Activated CD8-positive, alpha-beta memory T cell treated with anti-CD3 and anti-CD28 coated beads, Interleukin-2, amount 10 ng/mL, durations not matched to agents 7 days and 5 days (primary cell): Measurements from ENCODE around the gene MAD2L1. TPM values are rescaled to one million over a fixed set of nuclear protein-coding genes. Genes with fewer than 3 reads are reported as not detected.
"Not testable (repeated sequence)": the region's sequence is repeated elsewhere in the genome, so short reads cannot be mapped to it uniquely, and the experiment has no call there.

Experiments
- ATAC-seq: fragments of 150-1000 bp; cut with Tn5 transposase; one replicate; pipeline ENCODE4 v1.10.0; 2021; ENCODE audit warnings: moderate library complexity
- CTCF ChIA-PET: fragments of 350-600 bp; sonication (Branson Sonifier 250); formaldehyde crosslinking; loops from one replicate; lab custom pipeline; 2021; ENCODE audit warnings: antibody characterized with exemption; lab: Charles Lee
- DNase-seq: peaks from one replicate; pipeline ENCODE4 v3.0.0-alpha.2; 2020
- H3K27ac Mint-ChIP-seq: one replicate; pipeline ENCODE4 v1.8.0; 2021; ENCODE audit warnings: mild to moderate bottlenecking, mixed read lengths
- H3K27me3 Mint-ChIP-seq: one replicate; pipeline ENCODE4 v1.8.0; 2021; ENCODE audit warnings: mixed read lengths
- H3K36me3 Mint-ChIP-seq: one replicate; pipeline ENCODE4 v1.8.0; 2021; ENCODE audit warnings: mild to moderate bottlenecking, mixed read lengths
- H3K4me1 Mint-ChIP-seq: one replicate; pipeline ENCODE4 v1.8.0; 2021; ENCODE audit warnings: mixed read lengths
- H3K4me3 Mint-ChIP-seq: one replicate; pipeline ENCODE4 v1.8.0; 2021; ENCODE audit warnings: mild to moderate bottlenecking, moderate library complexity, mixed read lengths
- H3K9me3 Mint-ChIP-seq: one replicate; pipeline ENCODE4 v1.8.0; 2022; ENCODE audit warnings: low read depth, mixed read lengths
- total RNA-seq, 2 experiments: library from RNA; stranded (reverse); gene quantifications; one replicate each; pipeline ENCODE4 v1.2.3, GENCODE V29; 2021

The MAD2L1 gene
- total RNA-seq, 2 experiments from 2014 or later: 66.9 to 75.4 TPM

- Mint-ChIP-seq H3K27ac (no peak overlapping the region), H3K9me3 (no peaks in the 10 kb centered on the region), H3K4me1 (no peaks in the 10 kb centered on the region), H3K36me3 (no peaks in the 10 kb centered on the region), H3K27me3 (peaks cover 5% of the 10 kb centered on the region), H3K4me3 (no peak overlapping the region)
- ATAC-seq (no peak), DNase-seq (no peak)
- CTCF ChIA-PET: no interaction called here
Measured at GRCh38 chr4:120079839-120080520, 13.3 kb upstream of the MAD2L1 start.

DNA sequence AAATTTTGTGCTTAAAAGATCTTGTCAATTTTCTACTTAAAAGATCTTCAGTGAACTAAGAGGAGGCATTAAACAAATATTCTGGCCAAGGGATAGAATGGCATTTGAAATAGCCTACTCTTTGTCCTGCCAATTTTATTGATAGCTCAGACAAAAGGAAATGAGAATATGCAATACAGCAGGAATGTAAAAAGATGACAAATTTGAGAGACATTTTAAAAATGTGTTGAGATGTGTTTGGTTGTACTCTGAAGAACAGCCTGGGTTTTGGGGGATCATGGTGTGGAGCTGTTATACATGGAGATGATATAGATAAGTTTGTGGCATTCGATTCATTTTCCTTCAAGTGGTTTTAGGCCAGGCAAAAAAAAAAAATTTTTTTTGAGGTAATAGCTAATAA is 11.6 kb upstream of the MAD2L1 start:
- no peaks in the 10 kb centered on the region for H3K4me1 Mint-ChIP-seq
- H3K27ac Mint-ChIP-seq: no peak overlapping the region
- peaks cover 5% of the 10 kb centered on the region for H3K27me3 Mint-ChIP-seq
- CTCF ChIA-PET: no interaction called here
- DNase-seq: no peak
- no peak for ATAC-seq
- H3K36me3 Mint-ChIP-seq: no peaks in the 10 kb centered on the region
- no peak overlapping the region for H3K4me3 Mint-ChIP-seq
- no peaks in the 10 kb centered on the region for H3K9me3 Mint-ChIP-seq

DNA sequence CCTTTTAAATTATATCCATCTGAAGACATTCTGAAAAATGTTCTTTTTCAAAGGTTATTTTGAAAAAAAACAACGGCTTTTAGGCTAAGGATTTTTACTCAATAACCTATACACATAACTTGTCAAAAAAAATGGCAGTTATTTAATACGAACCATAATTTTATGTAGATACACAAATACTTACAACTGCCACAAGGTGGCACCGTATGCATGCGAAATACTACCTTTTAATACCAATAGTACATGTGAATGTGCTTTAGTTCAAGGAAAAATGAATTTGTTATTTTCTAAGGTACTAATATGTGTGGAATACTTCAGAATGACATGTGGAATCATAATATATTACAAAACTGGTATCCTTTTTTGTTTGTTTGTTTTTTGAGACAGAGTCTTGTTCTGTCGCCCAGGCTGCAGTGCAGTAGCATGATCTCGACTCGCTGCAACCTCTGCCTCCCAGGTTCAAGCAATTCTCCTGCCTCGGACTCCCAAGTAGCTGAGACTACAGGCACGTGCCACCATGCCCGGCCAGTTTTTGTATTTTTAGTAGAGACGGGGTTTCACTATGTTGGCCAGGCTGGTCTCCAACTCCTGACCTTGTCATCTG is 4.6 kb upstream of the MAD2L1 start:
- no peaks in the 10 kb centered on the region for H3K27me3 Mint-ChIP-seq
- peak; percentile 76 for DNase-seq
- CTCF ChIA-PET: interaction anchor here (1.2 kb wide), 1 partner anchor 14 kb away, joined by 4 read pairs; no protein-coding TSS in a partner anchor

GRCh38 chr4:120070196-120070595 is 3.5 kb upstream of the MAD2L1 start:
- no peak for DNase-seq
- H3K4me3 Mint-ChIP-seq: no peak overlapping the region
- H3K4me1 Mint-ChIP-seq: peaks cover 35% of the 10 kb centered on the region
- CTCF ChIA-PET: interaction anchor here (1.2 kb wide), 1 partner anchor 13 kb away, joined by 4 read pairs; no protein-coding TSS in a partner anchor
- H3K36me3 Mint-ChIP-seq: peaks cover 7% of the 10 kb centered on the region
- H3K27ac Mint-ChIP-seq: no peak overlapping the region
- H3K9me3 Mint-ChIP-seq: no peaks in the 10 kb centered on the region
- no peaks in the 10 kb centered on the region for H3K27me3 Mint-ChIP-seq
- no peak for ATAC-seq

More for the DNA sequence above, 4.6 kb upstream of the MAD2L1 start:
- Mint-ChIP-seq H3K27ac (no peak overlapping the region), H3K4me1 (peaks cover 30% of the 10 kb centered on the region), H3K36me3 (peaks cover 3% of the 10 kb centered on the region), H3K9me3 (no peaks in the 10 kb centered on the region), H3K4me3 (no peak overlapping the region)
- no peak for ATAC-seq

DNA sequence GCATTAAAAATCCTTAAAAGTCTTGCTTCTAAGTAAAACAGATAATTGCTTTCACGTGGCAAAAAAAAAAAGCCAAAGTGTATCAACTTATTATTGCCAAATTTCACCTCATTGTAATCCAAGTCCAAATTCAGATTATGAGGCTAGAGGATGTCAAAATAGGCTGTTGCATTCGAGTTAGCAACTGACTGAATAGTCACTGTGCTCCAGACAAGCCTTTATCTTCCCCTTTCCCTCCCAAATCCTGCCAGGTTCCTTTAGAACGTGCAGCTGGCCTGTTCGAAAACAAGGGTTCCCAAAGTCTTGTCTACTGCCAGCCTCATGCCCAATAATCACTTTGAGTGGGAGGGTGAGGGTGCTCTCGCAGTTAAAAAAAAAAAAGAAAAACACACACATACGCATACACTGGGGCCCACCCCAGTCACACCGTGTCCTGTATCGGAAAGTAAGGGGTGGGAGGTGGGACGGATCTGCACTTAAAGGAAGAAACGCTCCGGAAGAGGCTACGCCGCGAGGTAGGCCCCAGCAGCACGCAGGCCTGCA is 603 bp downstream of the MAD2L1 start:
- Mint-ChIP-seq H3K4me3 (peak overlapping the region; percentile 91), H3K36me3 (peaks cover 37% of the 10 kb centered on the region), H3K4me1 (peaks cover 65% of the 10 kb centered on the region), H3K27me3 (no peaks in the 10 kb centered on the region), H3K9me3 (no peaks in the 10 kb centered on the region), H3K27ac (peak overlapping the region; percentile 99)
- DNase-seq (peak; percentile 87), ATAC-seq (no peak)
- CTCF ChIA-PET: interaction anchor here (0.8 to 1.7 kb wide), 3 partner anchors 18 to 1126 kb away, joined by 3 to 11 read pairs (median 3); partner anchors contain the start of gene PDE5A

- Mint-ChIP-seq H3K27ac (peak overlapping the region; percentile 99), H3K27me3 (no peaks in the 10 kb centered on the region), H3K9me3 (no peaks in the 10 kb centered on the region), H3K4me1 (peaks cover 65% of the 10 kb centered on the region), H3K36me3 (peaks cover 45% of the 10 kb centered on the region), H3K4me3 (peak overlapping the region; percentile 91)
- DNase-seq (no peak), ATAC-seq (no peak)
- CTCF ChIA-PET: interaction anchor here (0.6 to 0.9 kb wide), 2 partner anchors 8 to 437 kb away, joined by 3 read pairs; no protein-coding TSS in a partner anchor
Measured at GRCh38 chr4:120064887-120065286, 1.8 kb downstream of the MAD2L1 start.

DNA sequence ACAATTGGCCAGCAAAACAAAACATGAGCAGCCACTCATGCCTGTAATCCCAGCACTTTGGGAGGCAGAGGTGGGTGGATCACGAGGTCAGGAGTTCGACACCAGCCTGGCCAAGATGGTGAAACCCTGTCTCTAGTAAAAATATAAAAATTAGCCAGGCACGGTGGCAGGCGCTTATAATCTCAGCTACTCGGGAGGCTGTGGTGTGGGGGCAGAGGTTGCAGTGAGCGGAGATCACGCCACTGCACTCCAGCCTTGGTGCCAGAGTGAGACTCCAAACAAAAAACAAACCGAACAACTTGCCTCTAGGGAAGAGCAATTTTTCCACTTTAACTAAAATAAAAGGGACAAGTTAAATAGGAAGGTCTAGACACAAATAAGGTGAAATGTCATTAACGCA is 2.9 kb downstream of the MAD2L1 start:
- not testable (repeated sequence) for H3K27me3 Mint-ChIP-seq, DNase-seq, H3K9me3 Mint-ChIP-seq, ATAC-seq
- Mint-ChIP-seq H3K27ac (peak overlapping the region; percentile 59), H3K4me3 (peak overlapping the region; percentile 16), H3K4me1 (peaks cover 61% of the 10 kb centered on the region), H3K36me3 (peaks cover 54% of the 10 kb centered on the region)
- CTCF ChIA-PET: interaction anchor here (1.7 kb wide), 1 partner anchor 13 kb away, joined by 4 read pairs; no protein-coding TSS in a partner anchor

DNA sequence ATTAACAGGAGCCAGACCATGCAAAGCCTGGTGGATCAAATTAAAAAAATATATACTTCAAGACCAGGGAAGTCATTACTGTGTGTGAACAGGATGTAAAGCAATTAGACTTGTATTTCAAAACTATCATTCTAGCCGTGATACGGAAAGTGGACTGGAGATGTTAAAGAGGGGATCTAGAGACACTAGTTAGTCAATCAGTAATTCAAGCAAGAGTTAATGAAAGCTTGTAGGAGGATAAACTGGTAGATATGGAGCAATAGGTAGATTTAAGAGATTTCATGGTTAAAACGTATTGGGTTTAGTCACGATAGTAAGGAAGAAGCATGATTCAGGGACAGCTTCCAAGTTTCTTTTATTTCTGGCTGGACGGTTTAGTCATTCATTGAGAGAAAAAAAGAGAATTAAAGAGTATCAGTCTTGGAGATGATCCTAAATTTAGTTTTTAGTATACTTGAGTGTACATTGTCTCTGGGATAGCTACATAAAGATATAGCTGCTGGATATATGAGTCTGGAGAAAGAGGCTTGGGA is 3.9 kb downstream of the MAD2L1 start:
- H3K4me1 Mint-ChIP-seq: peaks cover 52% of the 10 kb centered on the region
- ATAC-seq (no peak), DNase-seq (no peak)
- no peaks in the 10 kb centered on the region for H3K27me3 Mint-ChIP-seq
- peak overlapping the region; percentile 69 for H3K27ac Mint-ChIP-seq
- H3K4me3 Mint-ChIP-seq: peak overlapping the region; percentile 42
- H3K36me3 Mint-ChIP-seq: peaks cover 56% of the 10 kb centered on the region
- H3K9me3 Mint-ChIP-seq: no peaks in the 10 kb centered on the region
- CTCF ChIA-PET: interaction anchor here (1.7 kb wide), 1 partner anchor 12 kb away, joined by 4 read pairs; no protein-coding TSS in a partner anchor

DNA sequence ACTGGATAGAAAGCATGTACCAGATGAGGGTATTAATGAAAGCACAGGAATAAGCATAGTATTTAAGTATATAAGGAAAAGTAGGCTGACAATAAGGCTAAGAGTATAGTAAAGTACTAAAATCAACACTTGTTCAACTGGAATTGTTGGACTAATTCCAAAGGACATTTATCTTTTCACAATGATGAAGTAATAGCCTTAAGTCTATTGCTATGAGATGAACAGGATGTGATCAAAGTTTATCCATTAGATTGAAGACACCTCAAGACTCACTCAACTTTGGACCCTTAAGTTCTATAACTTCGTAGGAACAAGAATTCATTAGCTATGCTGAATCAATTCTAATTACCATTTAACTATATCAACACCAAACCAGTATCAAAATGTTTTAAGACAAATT is 7.6 kb downstream of the MAD2L1 start:
- Mint-ChIP-seq H3K4me3 (no peak overlapping the region), H3K4me1 (peaks cover 38% of the 10 kb centered on the region), H3K9me3 (no peaks in the 10 kb centered on the region), H3K27ac (no peak overlapping the region), H3K27me3 (no peaks in the 10 kb centered on the region), H3K36me3 (peaks cover 53% of the 10 kb centered on the region)
- CTCF ChIA-PET: no interaction called here
- no peak for DNase-seq
- no peak for ATAC-seq

DNA sequence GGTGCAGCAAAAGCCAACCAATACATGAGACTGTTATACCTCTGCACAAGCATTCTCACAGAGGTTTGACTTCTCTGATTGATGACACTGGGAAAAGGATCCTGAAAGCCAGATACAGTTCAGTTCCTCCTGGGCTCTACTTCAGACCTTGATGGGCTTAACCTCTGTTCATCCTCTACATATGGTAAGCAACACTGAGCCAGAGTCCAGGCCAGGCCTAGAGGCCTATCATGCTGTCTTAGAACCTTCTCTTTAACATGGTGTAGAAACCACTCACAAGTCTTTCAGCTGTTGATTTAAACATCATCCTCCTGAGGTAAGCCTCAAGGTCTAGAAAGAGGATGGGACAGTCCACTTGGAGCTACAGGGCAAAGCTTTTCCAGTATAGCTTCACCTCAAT is 9.2 kb downstream of the MAD2L1 start:
- Mint-ChIP-seq H3K9me3 (no peaks in the 10 kb centered on the region), H3K27me3 (no peaks in the 10 kb centered on the region), H3K4me3 (no peak overlapping the region), H3K27ac (no peak overlapping the region), H3K4me1 (peaks cover 22% of the 10 kb centered on the region), H3K36me3 (peaks cover 40% of the 10 kb centered on the region)
- CTCF ChIA-PET: interaction anchor here (1.3 to 2.3 kb wide), 4 partner anchors 7 to 429 kb away, joined by 3 to 22 read pairs (median 4); partner anchors contain the start of gene PDE5A
- no peak for DNase-seq
- ATAC-seq: no peak

GRCh38 chr4:120056246-120056645 is 10.4 kb downstream of the MAD2L1 start:
- DNase-seq (no peak), ATAC-seq (no peak)
- H3K27me3 Mint-ChIP-seq: no peaks in the 10 kb centered on the region
- H3K4me3 Mint-ChIP-seq: no peak overlapping the region
- H3K9me3 Mint-ChIP-seq: no peaks in the 10 kb centered on the region
- H3K36me3 Mint-ChIP-seq: peaks cover 34% of the 10 kb centered on the region
- peaks cover 15% of the 10 kb centered on the region for H3K4me1 Mint-ChIP-seq
- CTCF ChIA-PET: interaction anchor here (1.3 to 2.3 kb wide), 4 partner anchors 9 to 428 kb away, joined by 3 to 22 read pairs (median 4); partner anchors contain the start of gene PDE5A
- H3K27ac Mint-ChIP-seq: no peak overlapping the region

- Mint-ChIP-seq H3K36me3 (peaks cover 31% of the 10 kb centered on the region), H3K27ac (no peak overlapping the region), H3K4me3 (no peak overlapping the region), H3K27me3 (no peaks in the 10 kb centered on the region), H3K4me1 (peaks cover 14% of the 10 kb centered on the region), H3K9me3 (no peaks in the 10 kb centered on the region)
- no peak for DNase-seq
- ATAC-seq: no peak
- CTCF ChIA-PET: interaction anchor here (2.0 to 2.3 kb wide), 2 partner anchors 13 to 428 kb away, joined by 5 to 22 read pairs; partner anchors contain the start of gene PDE5A
Measured at GRCh38 chr4:120055795-120056194, 10.9 kb downstream of the MAD2L1 start.

DNA sequence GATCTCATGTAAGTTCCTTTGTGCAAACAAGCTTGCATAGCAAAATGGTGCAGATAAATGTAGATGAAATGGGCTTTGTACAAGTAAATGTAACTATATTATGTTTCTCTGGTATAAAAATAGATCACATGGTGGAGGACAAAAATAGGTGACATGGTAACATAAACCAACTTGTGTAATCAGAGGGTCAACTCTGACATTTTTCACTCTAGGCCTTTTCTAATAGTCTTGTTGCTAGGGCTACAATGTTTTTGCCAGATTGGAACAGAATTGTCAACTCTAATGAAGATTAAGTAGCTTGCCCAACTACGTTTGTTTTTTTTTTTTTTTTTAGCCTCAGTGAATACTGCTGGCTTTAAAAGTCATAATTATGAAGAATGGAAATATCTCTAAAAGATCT is 11.5 kb downstream of the MAD2L1 start:
- no peak overlapping the region for H3K4me3 Mint-ChIP-seq
- peaks cover 28% of the 10 kb centered on the region for H3K36me3 Mint-ChIP-seq
- H3K27me3 Mint-ChIP-seq: no peaks in the 10 kb centered on the region
- CTCF ChIA-PET: interaction anchor here (1.0 to 2.4 kb wide), 2 partner anchors 426 to 497 kb away, joined by 3 to 8 read pairs; partner anchors contain the start of gene PDE5A
- peaks cover 12% of the 10 kb centered on the region for H3K4me1 Mint-ChIP-seq
- no peaks in the 10 kb centered on the region for H3K9me3 Mint-ChIP-seq
- DNase-seq (no peak), ATAC-seq (no peak)
- H3K27ac Mint-ChIP-seq: no peak overlapping the region
